Germinal center (tissue), 1 donor: ENCODE data around the gene KIF6.
"Not testable (repeated sequence)": the region's sequence is repeated elsewhere in the genome, so short reads cannot be mapped to it uniquely, and the experiment has no call there.

ENCODE experiments used
- DNase-seq: peaks from one replicate; pipeline ENCODE4 v3.0.0; 2012; ENCODE audit warnings: mixed read lengths, low spot score

The KIF6 gene

GRCh38 chr6:39499053-39499452 lies 226.2 kb downstream of the KIF6 start:
- no peak for DNase-seq

GRCh38 chr6:39498096-39498495 lies 227.1 kb downstream of the KIF6 start:
- DNase-seq: no peak

GRCh38 chr6:39496915-39497314 lies 228.3 kb downstream of the KIF6 start:
- DNase-seq: no peak

GRCh38 chr6:39496456-39496855 lies 228.8 kb downstream of the KIF6 start:
- DNase-seq: no peak

- no peak for DNase-seq
These were observed 229.6 kb downstream of the KIF6 start for GRCh38 chr6:39495640-39496039.

GRCh38 chr6:39494998-39495397 lies 230.2 kb downstream of the KIF6 start:
- DNase-seq: no peak

GRCh38 chr6:39493777-39494176 lies 231.4 kb downstream of the KIF6 start:
- DNase-seq: no peak

- DNase-seq: no peak
These were observed 232.0 kb downstream of the KIF6 start for GRCh38 chr6:39493174-39493573.

- DNase-seq: no peak
These were observed 235.1 kb downstream of the KIF6 start for GRCh38 chr6:39490108-39490507.

GRCh38 chr6:39488255-39488879 lies 236.8 kb downstream of the KIF6 start:
- DNase-seq: no peak

- DNase-seq: no peak
These were observed 240.9 kb downstream of the KIF6 start for GRCh38 chr6:39484276-39484675.

GRCh38 chr6:39479819-39480218 lies 245.4 kb downstream of the KIF6 start:
- DNase-seq: not testable (repeated sequence)

GRCh38 chr6:39476670-39477069 lies 248.5 kb downstream of the KIF6 start:
- no peak for DNase-seq

GRCh38 chr6:39476151-39476550 lies 249.1 kb downstream of the KIF6 start:
- no peak for DNase-seq

GRCh38 chr6:39471954-39472659 lies 253.1 kb downstream of the KIF6 start:
- no peak for DNase-seq

- DNase-seq: no peak
These were observed 254.7 kb downstream of the KIF6 start for GRCh38 chr6:39470506-39470905.

- DNase-seq: no peak
These were observed 256.8 kb downstream of the KIF6 start for GRCh38 chr6:39468385-39468784.

GRCh38 chr6:39466631-39467030 lies 258.6 kb downstream of the KIF6 start:
- DNase-seq: no peak

- DNase-seq: no peak
These were observed 259.7 kb downstream of the KIF6 start for GRCh38 chr6:39465539-39465938.

GRCh38 chr6:39464067-39464466 lies 261.1 kb downstream of the KIF6 start:
- no peak for DNase-seq

- no peak for DNase-seq
These were observed 271.2 kb downstream of the KIF6 start for GRCh38 chr6:39453956-39454524.

GRCh38 chr6:39453241-39453640 lies 272.0 kb downstream of the KIF6 start:
- DNase-seq: no peak

- DNase-seq: no peak
These were observed 272.7 kb downstream of the KIF6 start for GRCh38 chr6:39452306-39453145.
